PC-3 (cell line): ENCODE results near the gene OR51M1. TPM values are rescaled to one million over a fixed set of nuclear protein-coding genes. Genes with fewer than 3 reads are reported as not detected.

ENCODE experiments used
- ATAC-seq: fragments of 200-7000 bp; cut with Tn5 transposase; 2 replicates; pipeline ENCODE4 v1.9.1; 2020; ENCODE audit warnings: mild to moderate bottlenecking, moderate library complexity
- BruUV-seq: library from RNA; stranded (reverse); fragments of 400-500 nt; replicated peaks from 2 replicates; lab custom pipeline; 2021; lab: Mats Ljungman, UMichigan
- CTCF ChIA-PET: fragments of 300-600 bp; sonication (Branson Sonifier 250); formaldehyde crosslinking; loops from one replicate; lab custom pipeline; 2022; ENCODE audit warnings: antibody characterized with exemption; lab: Charles Lee
- POLR2A ChIA-PET: fragments of 300-600 bp; sonication (Branson Sonifier 250); formaldehyde crosslinking; loops from one replicate; lab custom pipeline; 2022; ENCODE audit warnings: antibody characterized with exemption; ENCODE audit not compliant: unreplicated experiment; lab: Charles Lee
- DNase-seq: peaks from one replicate; pipeline ENCODE4 v3.0.0-alpha.2; 2015
- H2AFZ ChIP-seq: fragments of 300-600 bp; sonication (generic); 2 replicates; pipeline ENCODE4 v1.6.0; 2016; ENCODE audit warnings: antibody characterized with exemption, low read length
- H3F3A ChIP-seq: fragments of 300-600 bp; sonication (generic); one replicate; pipeline ENCODE4 v1.6.0; 2017; ENCODE audit warnings: antibody characterized with exemption, low read length, control low read depth, mild to moderate bottlenecking; ENCODE audit not compliant: unreplicated experiment
- H3K27ac ChIP-seq: fragments of 300-600 bp; sonication (generic); 2 replicates; pipeline ENCODE4 v1.5.1; 2016; ENCODE audit warnings: mild to moderate bottlenecking, low read length
- H3K27me3 ChIP-seq: fragments of 300-600 bp; sonication (generic); 2 replicates; pipeline ENCODE4 v1.6.1; 2016; ENCODE audit warnings: low read length, mixed read lengths
- H3K36me3 ChIP-seq: fragments of 300-600 bp; sonication (generic); 2 replicates; pipeline ENCODE4 v1.6.1; 2016; ENCODE audit warnings: low read depth, mixed run types, low read length, mixed read lengths
- H3K4me1 ChIP-seq: fragments of 300-600 bp; sonication (generic); 2 replicates; pipeline ENCODE4 v1.5.1; 2016; ENCODE audit warnings: low read length; ENCODE audit not compliant: insufficient read depth
- H3K4me2 ChIP-seq: fragments of 300-600 bp; sonication (generic); 2 replicates; pipeline ENCODE4 v1.6.0; 2016; ENCODE audit warnings: low read length
- H3K4me3 ChIP-seq: fragments of 300-600 bp; sonication (generic); 2 replicates; pipeline ENCODE4 v1.5.1; 2016; ENCODE audit warnings: mild to moderate bottlenecking, low read length, mixed read lengths
- H3K79me2 ChIP-seq: fragments of 300-600 bp; sonication (generic); 2 replicates; pipeline ENCODE4 v1.6.1; 2017; ENCODE audit warnings: low read length, mixed read lengths
- H3K9ac ChIP-seq: fragments of 300-600 bp; sonication (generic); 2 replicates; pipeline ENCODE4 v1.6.0; 2016; ENCODE audit warnings: mild to moderate bottlenecking, low read length
- H3K9me2 ChIP-seq: fragments of 300-600 bp; sonication (generic); replicated peaks from 2 replicates; pipeline ENCODE4 v1.6.1; 2016; ENCODE audit warnings: mixed run types, low read length, mixed read lengths
- H3K9me3 ChIP-seq: fragments of 300-600 bp; sonication (generic); 2 replicates; pipeline ENCODE4 v1.6.1; 2016; ENCODE audit warnings: low read length, mixed read lengths
- H4K20me1 ChIP-seq: fragments of 300-600 bp; sonication (generic); 2 replicates; pipeline ENCODE4 v1.6.1; 2016; ENCODE audit warnings: low read length, mixed read lengths
- CTCF ChIP-seq: fragments of 300-600 bp; sonication (generic); conservative IDR thresholded peaks from 2 replicates; pipeline ENCODE4 v1.5.1; 2017; ENCODE audit warnings: antibody characterized with exemption, low read depth, mild to moderate bottlenecking, low read length
- EZH2 ChIP-seq: fragments of 300-600 bp; sonication (generic); IDR thresholded peaks from one replicate; pipeline ENCODE4 v1.6.1; 2017; ENCODE audit warnings: antibody characterized with exemption, mild to moderate bottlenecking, low read length; ENCODE audit not compliant: unreplicated experiment
- EZH2phosphoT487 ChIP-seq: fragments of 300-600 bp; sonication (generic); IDR thresholded peaks from 2 replicates; pipeline ENCODE4 v1.6.1; 2018; ENCODE audit warnings: mild to moderate bottlenecking, antibody characterized with exemption, low read length, borderline replicate concordance
- intact Hi-C: fragments of 100-400 bp; cut with micrococcal nuclease; formaldehyde crosslinking; loops from 2 replicates; pipeline ENCODE4 v1.9.0; 2023
- total RNA-seq: library from RNA; depleted of rRNA; stranded (reverse); fragments of >200 nt; gene quantifications from 2 replicates; pipeline ENCODE4 v1.2.3, GENCODE V29; 2014

Gene OR51M1
- total RNA-seq, 1 experiment from 2014 or later = not detected

GRCh38 chr11:5369789-5370188 is 13.8 kb upstream of the OR51M1 start:
- no peaks in the 10 kb centered on the region for H3F3A ChIP-seq
- ATAC-seq = no peak
- TF ChIP-seq EZH2phosphoT487 = no peak
- TF ChIP-seq CTCF = peak; percentile 22; the same call in 1 of the 2 replicates
- no peak for TF ChIP-seq EZH2
- no peak overlapping the region for H3K4me2 ChIP-seq
- no peaks in the 10 kb centered on the region for H3K79me2 ChIP-seq
- intact Hi-C loops = no loop called here
- H3K9ac ChIP-seq = no peak overlapping the region
- no peaks in the 10 kb centered on the region for H3K4me1 ChIP-seq
- H3K9me3 ChIP-seq = no peaks in the 10 kb centered on the region
- DNase-seq = peak; percentile 4
- POLR2A ChIA-PET = no interaction called here
- no peak overlapping the region for H3K4me3 ChIP-seq
- no peaks in the 10 kb centered on the region for H4K20me1 ChIP-seq
- H3K9me2 ChIP-seq = no peaks in the 10 kb centered on the region
- no peak overlapping the region for H2AFZ ChIP-seq
- CTCF ChIA-PET = no interaction called here
- no TSS peak for BruUV-seq
- H3K36me3 ChIP-seq = no peaks in the 10 kb centered on the region
- H3K27ac ChIP-seq = no peak overlapping the region
- no peaks in the 10 kb centered on the region for H3K27me3 ChIP-seq

GRCh38 chr11:5380740-5381342 is 2.8 kb upstream of the OR51M1 start:
- POLR2A ChIA-PET = no interaction called here
- H3K27me3 ChIP-seq = no peaks in the 10 kb centered on the region
- intact Hi-C loops = loop anchor here (1.0 to 10.0 kb wide), 5 partner anchors 177 to 1199 kb away; partner anchors contain the start of gene OR52N2
- no peaks in the 10 kb centered on the region for H3F3A ChIP-seq
- CTCF ChIA-PET = no interaction called here
- DNase-seq (peak; percentile 65), ATAC-seq (peak; percentile 89)
- H3K27ac ChIP-seq = no peak overlapping the region
- no peaks in the 10 kb centered on the region for H3K79me2 ChIP-seq
- no peaks in the 10 kb centered on the region for H3K9me3 ChIP-seq
- H3K9me2 ChIP-seq = no peaks in the 10 kb centered on the region
- no peak overlapping the region for H3K9ac ChIP-seq
- no peak overlapping the region for H2AFZ ChIP-seq
- H3K4me2 ChIP-seq = no peak overlapping the region
- no TSS peak for BruUV-seq
- no peaks in the 10 kb centered on the region for H3K4me1 ChIP-seq
- TF ChIP-seq EZH2 (no peak), CTCF (peak; percentile 78), EZH2phosphoT487 (no peak)
- no peaks in the 10 kb centered on the region for H3K36me3 ChIP-seq
- no peak overlapping the region for H3K4me3 ChIP-seq
- no peaks in the 10 kb centered on the region for H4K20me1 ChIP-seq

- Histone ChIP-seq H3K9me2 (no peaks in the 10 kb centered on the region), H3K4me3 (no peak overlapping the region), H3K36me3 (no peaks in the 10 kb centered on the region), H3K27ac (no peak overlapping the region), H4K20me1 (no peaks in the 10 kb centered on the region), H3K27me3 (no peaks in the 10 kb centered on the region), H2AFZ (no peak overlapping the region), H3K4me1 (no peaks in the 10 kb centered on the region), H3K79me2 (no peaks in the 10 kb centered on the region), H3K9ac (no peak overlapping the region), H3K9me3 (no peaks in the 10 kb centered on the region), H3K4me2 (no peak overlapping the region), H3F3A (no peaks in the 10 kb centered on the region)
- intact Hi-C loops = loop anchor here (5.0 to 10.0 kb wide), 3 partner anchors 423 to 1202 kb away; partner anchors contain the start of gene OR52N2
- no peak for TF ChIP-seq EZH2phosphoT487
- TF ChIP-seq EZH2 = no peak
- no peak for TF ChIP-seq CTCF
- DNase-seq (no peak), ATAC-seq (no peak)
- CTCF ChIA-PET = no interaction called here
- POLR2A ChIA-PET = no interaction called here
- BruUV-seq = no TSS peak
Measured at GRCh38 chr11:5384335-5384734, 723 bp downstream of the OR51M1 start.
